ENCODE results near the gene FUCA2.

FUCA2 gene

DNA sequence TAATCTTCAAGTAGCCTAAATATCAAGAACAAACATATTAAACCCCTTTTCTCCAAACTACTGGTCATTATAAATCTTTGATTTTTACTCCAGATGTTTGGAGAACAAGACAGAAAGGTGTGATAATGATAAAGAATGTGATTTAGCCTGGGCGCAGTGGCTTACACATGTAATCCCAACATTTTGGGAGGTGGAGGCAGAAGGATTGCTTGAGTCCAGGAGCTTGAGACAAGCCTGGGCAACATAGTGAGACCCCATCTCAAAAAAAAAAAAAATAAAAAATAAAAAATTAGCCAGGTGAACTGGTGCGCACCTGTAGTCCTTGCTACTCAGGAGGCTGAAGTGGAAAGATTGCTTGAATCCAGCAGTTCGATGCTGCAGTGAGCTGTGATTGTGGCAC is 35.1 kb upstream of the FUCA2 start:
- H3K4me3 ChIP-seq (ENCODE audit: severe bottlenecking), result no peak overlapping the region
- H3K27ac ChIP-seq (ENCODE audit: poor library complexity, severe bottlenecking), result no peak overlapping the region
- no peak for DNase-seq (ENCODE audit: low spot score)
- ATAC-seq (ENCODE audit: low read depth), result no peak
- H3K36me3 ChIP-seq (ENCODE audit: low read depth), result no peaks in the 10 kb centered on the region
- no peaks in the 10 kb centered on the region for H3K9me3 ChIP-seq (ENCODE audit: severe bottlenecking)
- no peaks in the 10 kb centered on the region for H3K4me1 ChIP-seq (ENCODE audit: insufficient read depth, poor library complexity, severe bottlenecking)
- no peaks in the 10 kb centered on the region for H3K27me3 ChIP-seq (ENCODE audit: insufficient read depth, poor library complexity, severe bottlenecking)
- TF ChIP-seq, protein P1, sequence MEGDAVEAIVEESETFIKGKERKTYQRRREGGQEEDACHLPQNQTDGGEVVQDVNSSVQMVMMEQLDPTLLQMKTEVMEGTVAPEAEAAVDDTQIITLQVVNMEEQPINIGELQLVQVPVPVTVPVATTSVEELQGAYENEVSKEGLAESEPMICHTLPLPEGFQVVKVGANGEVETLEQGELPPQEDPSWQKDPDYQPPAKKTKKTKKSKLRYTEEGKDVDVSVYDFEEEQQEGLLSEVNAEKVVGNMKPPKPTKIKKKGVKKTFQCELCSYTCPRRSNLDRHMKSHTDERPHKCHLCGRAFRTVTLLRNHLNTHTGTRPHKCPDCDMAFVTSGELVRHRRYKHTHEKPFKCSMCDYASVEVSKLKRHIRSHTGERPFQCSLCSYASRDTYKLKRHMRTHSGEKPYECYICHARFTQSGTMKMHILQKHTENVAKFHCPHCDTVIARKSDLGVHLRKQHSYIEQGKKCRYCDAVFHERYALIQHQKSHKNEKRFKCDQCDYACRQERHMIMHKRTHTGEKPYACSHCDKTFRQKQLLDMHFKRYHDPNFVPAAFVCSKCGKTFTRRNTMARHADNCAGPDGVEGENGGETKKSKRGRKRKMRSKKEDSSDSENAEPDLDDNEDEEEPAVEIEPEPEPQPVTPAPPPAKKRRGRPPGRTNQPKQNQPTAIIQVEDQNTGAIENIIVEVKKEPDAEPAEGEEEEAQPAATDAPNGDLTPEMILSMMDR (IDR thresholded peaks at IDR 0.05; ENCODE audit: poor library complexity, severe bottlenecking), result no peak

DNA sequence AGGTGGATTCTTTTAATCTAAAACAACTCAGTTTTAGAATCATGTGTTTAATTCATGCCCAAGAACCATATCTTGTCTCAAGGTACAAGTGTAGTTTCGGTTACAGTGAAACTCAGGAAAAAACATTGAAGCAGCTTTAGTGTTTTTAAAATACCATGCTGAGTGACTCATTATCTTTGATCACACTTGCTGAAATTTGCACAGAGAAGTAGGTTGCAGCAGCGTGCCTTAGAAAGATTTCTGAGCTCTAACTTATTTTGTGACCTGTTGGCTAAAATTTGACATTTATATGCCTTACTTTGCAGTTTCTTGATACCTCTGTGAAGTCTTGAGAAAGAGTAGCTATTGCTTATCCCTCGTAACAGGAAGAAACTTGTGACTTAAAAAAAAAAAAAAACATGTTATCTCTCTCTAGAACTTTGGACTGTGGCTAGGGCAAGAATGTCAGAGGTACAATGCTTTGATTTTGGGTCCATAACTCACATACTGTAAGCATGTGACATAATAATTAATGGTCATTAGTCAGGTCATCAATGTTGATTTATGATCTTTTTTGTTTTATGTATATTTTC is 34.5 kb upstream of the FUCA2 start:
- Histone ChIP-seq H3K27me3 (ENCODE audit: insufficient read depth, poor library complexity, severe bottlenecking) (no peaks in the 10 kb centered on the region), H3K4me1 (ENCODE audit: insufficient read depth, poor library complexity, severe bottlenecking) (no peaks in the 10 kb centered on the region), H3K36me3 (ENCODE audit: low read depth) (no peaks in the 10 kb centered on the region), H3K4me3 (ENCODE audit: severe bottlenecking) (no peak overlapping the region), H3K27ac (ENCODE audit: poor library complexity, severe bottlenecking) (no peak overlapping the region), H3K9me3 (ENCODE audit: severe bottlenecking) (no peaks in the 10 kb centered on the region)
- TF ChIP-seq, protein P1 (IDR thresholded peaks at IDR 0.05; ENCODE audit: poor library complexity, severe bottlenecking), result no peak
- ATAC-seq (ENCODE audit: low read depth) (no peak), DNase-seq (ENCODE audit: low spot score) (no peak)

DNA sequence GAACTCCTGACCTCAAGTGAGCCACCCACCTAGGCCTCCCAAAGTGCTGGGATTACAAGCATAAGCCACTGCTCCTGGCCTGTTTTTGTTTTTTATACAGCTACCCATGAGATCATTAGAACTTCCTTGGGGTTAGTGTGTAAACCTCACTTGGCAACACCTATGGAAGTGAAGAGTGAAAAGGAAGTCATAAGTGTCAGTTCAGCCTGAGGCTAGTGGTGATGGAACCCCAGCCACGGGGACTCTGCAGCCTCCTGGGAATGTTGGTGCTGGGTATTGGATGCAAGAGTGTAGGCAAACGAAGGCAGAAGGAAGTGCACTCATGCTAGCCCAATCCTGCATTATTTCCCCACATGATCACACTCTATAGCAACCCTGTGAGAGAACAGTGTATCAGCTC is 33.6 kb upstream of the FUCA2 start:
- Histone ChIP-seq H3K27ac (ENCODE audit: poor library complexity, severe bottlenecking) (no peak overlapping the region), H3K4me3 (ENCODE audit: severe bottlenecking) (no peak overlapping the region), H3K27me3 (ENCODE audit: insufficient read depth, poor library complexity, severe bottlenecking) (no peaks in the 10 kb centered on the region), H3K9me3 (ENCODE audit: severe bottlenecking) (no peaks in the 10 kb centered on the region), H3K4me1 (ENCODE audit: insufficient read depth, poor library complexity, severe bottlenecking) (no peaks in the 10 kb centered on the region), H3K36me3 (ENCODE audit: low read depth) (no peaks in the 10 kb centered on the region)
- TF ChIP-seq, protein P1 (IDR thresholded peaks at IDR 0.05; ENCODE audit: poor library complexity, severe bottlenecking), result no peak
- DNase-seq (ENCODE audit: low spot score) (no peak), ATAC-seq (ENCODE audit: low read depth) (no peak)

DNA sequence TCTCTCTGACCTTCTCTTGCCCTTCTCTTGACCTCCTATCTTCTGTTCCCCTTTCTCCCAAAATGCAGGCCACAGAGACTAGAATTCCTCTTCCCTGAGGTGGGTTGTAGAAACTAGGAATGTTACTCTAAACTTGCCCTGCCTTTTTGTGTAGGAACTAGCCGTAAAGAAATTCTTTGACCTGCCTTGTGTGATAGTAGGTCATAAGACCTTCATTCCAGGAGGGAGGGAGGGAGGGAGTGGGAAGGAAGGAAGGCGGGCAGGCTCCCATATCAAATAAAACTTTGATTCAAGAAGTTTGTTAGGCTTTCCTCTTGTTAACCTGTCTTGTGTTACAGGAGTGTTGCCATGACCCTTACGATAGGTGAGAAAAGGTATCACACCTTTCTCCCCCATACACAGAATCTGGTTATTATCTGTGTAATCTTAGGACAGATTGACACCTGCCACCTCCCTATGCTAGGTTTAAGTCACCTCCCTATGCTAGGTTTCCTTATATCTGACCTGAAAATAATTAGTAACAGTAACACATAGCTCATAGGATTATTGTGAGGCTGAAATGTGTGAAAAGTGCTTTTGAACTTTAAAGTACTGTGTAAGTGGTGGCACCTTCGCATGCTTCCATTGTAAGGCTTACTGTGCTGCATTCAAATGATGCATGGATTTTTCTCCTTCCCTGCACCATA is 32.6 kb upstream of the FUCA2 start:
- ATAC-seq (ENCODE audit: low read depth), result no peak
- TF ChIP-seq, protein P1 (IDR thresholded peaks at IDR 0.05; ENCODE audit: poor library complexity, severe bottlenecking), result no peak
- no peaks in the 10 kb centered on the region for H3K9me3 ChIP-seq (ENCODE audit: severe bottlenecking)
- DNase-seq (ENCODE audit: low spot score), result no peak
- no peaks in the 10 kb centered on the region for H3K4me1 ChIP-seq (ENCODE audit: insufficient read depth, poor library complexity, severe bottlenecking)
- no peak overlapping the region for H3K27ac ChIP-seq (ENCODE audit: poor library complexity, severe bottlenecking)
- H3K36me3 ChIP-seq (ENCODE audit: low read depth), result no peaks in the 10 kb centered on the region
- H3K27me3 ChIP-seq (ENCODE audit: insufficient read depth, poor library complexity, severe bottlenecking), result no peaks in the 10 kb centered on the region
- no peak overlapping the region for H3K4me3 ChIP-seq (ENCODE audit: severe bottlenecking)

DNA sequence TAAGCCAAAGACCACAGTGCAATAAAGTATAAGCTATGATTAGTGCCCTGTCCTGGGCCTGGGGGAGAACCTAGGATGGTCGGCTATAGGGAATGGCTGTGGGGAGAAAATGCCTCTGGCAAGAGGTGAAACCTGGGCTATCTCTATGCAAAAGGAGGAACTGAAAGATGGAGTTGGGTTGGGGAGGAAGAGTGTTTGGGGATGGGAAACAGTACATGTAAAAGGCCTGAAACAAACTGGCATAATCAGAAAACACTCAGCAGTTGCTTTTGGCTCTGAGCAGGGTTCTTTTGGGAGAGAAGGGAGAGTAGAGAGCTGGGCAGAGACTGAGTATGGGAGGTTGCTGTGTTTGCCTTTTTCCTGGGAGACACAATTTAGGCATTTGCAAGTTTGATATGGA is 31.9 kb upstream of the FUCA2 start:
- DNase-seq (ENCODE audit: low spot score) (no peak), ATAC-seq (ENCODE audit: low read depth) (no peak)
- Histone ChIP-seq H3K36me3 (ENCODE audit: low read depth) (no peaks in the 10 kb centered on the region), H3K4me1 (ENCODE audit: insufficient read depth, poor library complexity, severe bottlenecking) (no peaks in the 10 kb centered on the region), H3K27me3 (ENCODE audit: insufficient read depth, poor library complexity, severe bottlenecking) (no peaks in the 10 kb centered on the region), H3K4me3 (ENCODE audit: severe bottlenecking) (no peak overlapping the region), H3K27ac (ENCODE audit: poor library complexity, severe bottlenecking) (no peak overlapping the region), H3K9me3 (ENCODE audit: severe bottlenecking) (no peaks in the 10 kb centered on the region)
- TF ChIP-seq, protein P1 (IDR thresholded peaks at IDR 0.05; ENCODE audit: poor library complexity, severe bottlenecking), result no peak
